Activated naive CD4-positive, alpha-beta T cell treated with anti-CD3 and anti-CD28 coated beads for 36 hours (primary cell): ENCODE results near the gene IGF1. TPM values are rescaled to one million over a fixed set of nuclear protein-coding genes. Genes with fewer than 3 reads are reported as not detected.

Experiments used
- CTCF ChIA-PET: fragments of 350-600 bp; sonication (Branson Sonifier 250); formaldehyde crosslinking; loops from one replicate; lab custom pipeline; 2021; ENCODE audit warnings: antibody characterized with exemption; lab: Charles Lee
- DNase-seq: peaks from one replicate; pipeline ENCODE4 v3.0.0-alpha.2; 2020
- H3K27ac Mint-ChIP-seq: one replicate; pipeline ENCODE4 v1.8.0; 2021; ENCODE audit warnings: mild to moderate bottlenecking, mixed read lengths
- H3K27me3 Mint-ChIP-seq: one replicate; pipeline ENCODE4 v1.8.0; 2021; ENCODE audit warnings: low read depth, mixed read lengths
- H3K36me3 Mint-ChIP-seq: one replicate; pipeline ENCODE4 v1.8.0; 2021; ENCODE audit warnings: low read depth, mixed read lengths
- H3K4me1 Mint-ChIP-seq: one replicate; pipeline ENCODE4 v1.8.0; 2021; ENCODE audit warnings: low read depth, mixed read lengths
- H3K4me3 Mint-ChIP-seq: one replicate; pipeline ENCODE4 v1.8.0; 2021; ENCODE audit warnings: mild to moderate bottlenecking, moderate library complexity, mixed read lengths
- H3K9me3 Mint-ChIP-seq: one replicate; pipeline ENCODE4 v1.8.0; 2021; ENCODE audit warnings: mixed read lengths
- intact Hi-C: fragments of 100-400 bp; cut with micrococcal nuclease; formaldehyde crosslinking; loops from one replicate; pipeline ENCODE4 v1.15.1; 2023
- total RNA-seq, 2 experiments: library from RNA; stranded (reverse); gene quantifications; one replicate each; pipeline ENCODE4 v1.2.3, GENCODE V29; 2021

The IGF1 gene
- total RNA-seq, 2 experiments from 2014 or later = not detected

DNA sequence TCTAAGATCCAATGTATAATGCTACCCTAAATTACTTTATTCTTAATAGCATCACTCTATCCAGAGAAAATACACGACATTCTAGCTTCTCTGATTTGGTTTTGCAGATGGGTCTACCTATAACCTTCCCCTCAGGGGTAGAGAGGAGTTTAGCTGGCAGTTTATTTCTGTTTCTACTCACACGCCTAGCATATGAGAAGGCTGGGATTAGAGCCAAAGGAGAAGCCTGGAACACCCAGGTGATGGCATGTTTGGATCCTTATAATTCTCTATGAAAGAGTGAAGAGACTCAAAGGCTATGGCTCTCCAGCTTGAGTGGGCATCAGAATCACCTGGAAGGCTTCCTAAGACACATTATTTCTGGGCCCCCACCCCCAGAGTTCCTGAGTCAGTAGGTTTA lies 131.3 kb downstream of the IGF1 start:
- H3K4me1 Mint-ChIP-seq = no peaks in the 10 kb centered on the region
- no peaks in the 10 kb centered on the region for H3K36me3 Mint-ChIP-seq
- no peak for DNase-seq
- intact Hi-C loops = no loop called here
- no peak overlapping the region for H3K27ac Mint-ChIP-seq
- CTCF ChIA-PET = no interaction called here
- H3K27me3 Mint-ChIP-seq = peaks cover 3% of the 10 kb centered on the region
- H3K4me3 Mint-ChIP-seq = no peak overlapping the region
- H3K9me3 Mint-ChIP-seq = peaks cover 13% of the 10 kb centered on the region

DNA sequence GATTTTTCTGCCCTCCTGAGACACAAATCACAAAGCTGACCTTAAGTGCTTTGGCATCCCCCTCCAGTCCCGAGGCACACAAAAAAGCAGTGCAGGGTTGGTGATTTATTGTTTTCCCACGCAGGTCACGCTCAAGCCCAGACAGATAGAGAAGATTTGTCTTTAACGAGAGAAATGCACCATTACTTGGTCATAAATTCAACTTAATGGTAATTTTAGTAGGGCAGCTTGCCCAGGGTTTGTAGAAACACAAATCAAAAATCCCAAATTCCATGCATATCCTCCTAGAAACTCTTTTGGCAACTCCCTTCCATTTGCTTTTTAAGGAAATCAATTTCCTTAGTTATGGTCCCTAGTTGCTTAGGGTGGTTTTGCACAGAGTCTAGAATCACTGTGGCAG lies 132.6 kb downstream of the IGF1 start:
- Mint-ChIP-seq H3K36me3 (no peaks in the 10 kb centered on the region), H3K27ac (no peak overlapping the region), H3K4me3 (no peak overlapping the region), H3K27me3 (peaks cover 3% of the 10 kb centered on the region), H3K9me3 (peaks cover 8% of the 10 kb centered on the region), H3K4me1 (no peaks in the 10 kb centered on the region)
- DNase-seq = no peak
- CTCF ChIA-PET = no interaction called here
- intact Hi-C loops = no loop called here
